ENCODE data around the gene HOXC6.
"Not testable (repeated sequence)": the region's sequence is repeated elsewhere in the genome, so short reads cannot be mapped to it uniquely, and the experiment has no call there.

The HOXC6 gene

GRCh38 chr12:54038871-54039414, 10.7 kb downstream of the HOXC6 start:
- no peak for DNase-seq (ENCODE audit: low read depth in 2 of 2, low spot score in 1 of 2)

DNA sequence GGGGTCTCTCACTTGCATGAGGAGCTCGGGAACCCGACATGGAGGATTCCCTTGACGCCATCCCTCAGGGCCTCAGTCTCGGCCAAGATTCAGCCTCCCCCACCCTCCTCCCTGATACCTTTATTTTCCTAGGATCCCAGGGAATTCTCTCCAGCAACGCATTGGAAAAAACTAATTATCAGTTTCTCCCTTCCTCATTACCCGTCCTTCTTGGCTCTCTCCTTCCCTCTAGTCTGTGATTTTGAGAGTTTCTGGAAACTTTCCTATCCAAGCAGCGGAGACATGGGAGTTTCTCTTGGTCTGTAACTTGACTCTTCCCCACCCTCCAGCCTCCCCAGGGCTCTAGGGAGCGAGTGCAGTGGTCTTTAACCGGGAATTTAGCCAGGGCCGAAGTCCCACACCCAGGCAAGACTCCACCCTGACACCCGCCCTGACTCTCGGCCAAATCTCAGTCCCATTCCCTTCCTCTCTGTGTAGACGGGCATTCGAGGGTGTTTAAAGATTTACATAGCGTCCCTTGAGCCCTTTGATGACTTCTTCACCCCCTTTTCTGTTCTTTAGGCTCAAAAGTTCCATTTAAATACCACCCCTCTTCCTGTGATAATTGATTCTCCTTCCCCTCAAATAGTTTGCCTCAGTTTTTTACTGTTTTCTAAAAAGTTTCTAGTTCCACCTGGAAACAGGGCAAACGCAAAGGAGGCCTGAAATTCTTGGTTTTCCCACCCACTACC, 11.3 kb downstream of the HOXC6 start:
- DNase-seq (ENCODE audit: low read depth in 2 of 2, low spot score in 1 of 2) = no peak

DNA sequence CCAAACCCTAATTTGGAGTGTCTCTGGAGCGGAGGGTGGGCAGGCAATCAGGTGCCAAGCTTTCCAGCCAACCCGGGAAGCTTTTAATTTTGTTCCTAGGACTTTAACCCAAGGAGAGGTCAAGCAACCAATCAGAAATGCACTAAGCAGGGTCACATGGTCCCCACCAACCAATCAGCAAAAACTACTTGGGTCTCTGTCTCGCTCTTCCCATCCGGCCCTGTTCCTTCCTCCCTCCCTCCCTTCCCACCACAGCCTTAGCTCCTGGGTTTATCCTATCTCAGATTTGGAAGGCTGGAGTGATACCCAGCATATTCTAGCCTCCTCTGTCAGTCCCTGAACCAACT, 11.9 kb downstream of the HOXC6 start:
- no peak for DNase-seq (ENCODE audit: low read depth in 2 of 2, low spot score in 1 of 2)

DNA sequence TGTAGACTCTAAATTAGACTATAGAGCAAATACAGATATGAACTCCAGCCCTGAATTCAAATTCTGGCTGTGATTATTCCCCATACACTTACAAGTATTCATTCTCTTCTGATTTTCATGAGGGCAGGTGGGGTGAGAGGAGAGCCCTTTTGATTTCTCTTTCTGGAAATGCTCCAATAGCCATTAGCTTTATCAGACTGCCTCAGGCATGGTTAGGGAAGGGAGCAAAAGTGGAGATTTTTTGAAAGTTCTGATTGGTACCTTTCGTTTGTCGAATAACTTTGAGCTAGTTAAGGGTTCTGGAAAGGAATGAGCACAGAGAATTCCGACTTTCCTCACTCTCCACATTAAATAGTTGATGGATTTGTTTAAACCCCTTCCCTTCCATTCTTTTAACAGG, 12.4 kb downstream of the HOXC6 start:
- DNase-seq (ENCODE audit: low read depth in 2 of 2, low spot score in 1 of 2) = no peak

- no peak for DNase-seq (ENCODE audit: low read depth in 2 of 2, low spot score in 1 of 2)
These were observed 13.0 kb downstream of the HOXC6 start for GRCh38 chr12:54041097-54041690.

DNA sequence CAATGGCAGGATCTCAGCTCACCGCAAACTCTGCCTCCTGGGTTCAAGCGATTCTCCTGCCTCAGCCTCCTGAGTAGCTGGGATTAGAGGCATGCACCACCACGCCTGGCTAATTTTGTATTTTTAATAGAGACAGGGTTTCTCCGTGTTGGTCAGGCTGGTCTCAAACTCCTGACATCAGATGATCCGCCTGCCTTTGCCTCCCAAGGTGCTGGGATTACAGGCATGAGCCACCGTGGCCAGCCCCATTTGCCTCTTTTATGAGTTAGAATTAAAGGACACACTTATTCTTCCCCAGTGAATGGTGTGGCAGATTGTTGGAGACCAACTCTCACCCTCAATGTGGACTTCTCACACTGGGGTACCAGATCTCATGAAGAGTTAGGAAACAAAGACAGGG, 13.8 kb downstream of the HOXC6 start:
- DNase-seq (ENCODE audit: low read depth in 2 of 2, low spot score in 1 of 2) = not testable (repeated sequence)

DNA sequence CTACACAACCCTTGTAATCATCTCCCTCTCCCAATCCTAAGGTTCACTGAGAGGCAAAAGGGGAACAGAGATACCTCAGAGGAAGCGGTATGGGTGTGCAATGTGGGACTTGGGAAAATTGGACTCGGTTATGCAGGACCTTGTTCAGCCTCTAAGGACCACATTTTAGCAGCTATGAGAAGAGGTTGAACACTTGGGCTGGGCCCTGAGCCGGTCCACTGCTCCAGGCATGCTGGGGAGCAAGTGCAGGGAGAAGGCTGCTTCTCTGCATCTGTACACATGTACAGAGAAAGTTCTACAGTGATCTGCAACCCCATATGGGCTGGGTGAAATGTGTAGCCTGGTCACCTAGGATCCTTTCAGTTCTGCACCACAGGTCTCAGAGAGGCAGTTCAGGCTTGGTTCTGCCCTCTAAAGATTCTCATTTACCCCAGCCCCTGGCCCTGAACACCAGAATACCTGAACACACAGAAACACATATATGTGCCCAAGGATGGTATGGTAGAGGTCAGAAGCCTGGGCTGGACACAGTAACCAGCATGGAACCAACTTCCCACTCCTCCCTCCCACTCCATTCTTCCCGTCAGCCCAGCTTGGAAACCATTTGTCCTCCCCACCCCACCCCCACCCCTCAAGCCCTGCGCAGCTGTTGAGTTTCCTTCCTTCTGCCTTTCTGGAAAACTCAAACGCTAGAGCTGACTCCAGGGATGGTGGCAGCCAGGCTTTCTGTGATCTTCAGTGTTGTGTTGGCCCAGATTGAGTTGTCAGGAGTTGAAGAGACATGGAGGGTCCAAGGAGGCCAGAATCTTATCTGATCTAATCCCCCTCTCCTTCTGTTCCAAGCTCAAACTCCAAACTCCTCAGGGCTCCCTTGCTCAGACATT, 15.0 kb downstream of the HOXC6 start:
- no peak for DNase-seq (ENCODE audit: low read depth in 2 of 2, low spot score in 1 of 2)

DNA sequence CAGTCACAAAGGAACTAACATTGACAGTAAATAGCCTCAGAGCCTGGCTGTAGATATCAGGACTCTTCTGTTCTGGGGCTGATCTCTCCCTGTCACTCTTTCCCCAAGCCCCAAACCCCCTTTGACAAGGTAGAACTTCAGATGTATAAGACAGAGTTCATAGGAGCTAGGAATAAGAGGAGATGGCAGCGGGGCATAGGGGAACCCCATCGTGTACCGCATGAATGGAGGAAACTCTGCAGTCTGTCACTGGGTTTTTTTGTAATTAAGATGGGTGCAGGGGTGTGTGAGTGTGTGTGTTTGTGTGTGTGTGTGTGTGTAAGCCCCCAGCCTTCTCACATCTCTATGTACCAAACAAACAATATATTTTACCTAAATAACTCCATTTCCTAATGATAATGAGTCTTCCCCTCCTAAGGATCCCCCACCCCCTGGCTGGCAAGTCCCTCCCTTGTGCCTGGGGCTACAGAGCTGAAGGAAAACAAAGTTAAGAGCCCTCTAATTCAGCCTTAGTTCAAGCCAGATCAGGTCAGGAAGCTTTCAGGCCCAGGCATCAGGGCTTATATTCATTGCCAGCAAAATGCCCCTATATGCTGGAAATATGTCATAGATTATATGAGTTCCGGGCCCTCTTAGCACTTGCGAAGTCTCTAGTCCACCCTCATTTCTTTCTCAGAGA, 16.3 kb downstream of the HOXC6 start:
- no peak for DNase-seq (ENCODE audit: low read depth in 2 of 2, low spot score in 1 of 2)

DNA sequence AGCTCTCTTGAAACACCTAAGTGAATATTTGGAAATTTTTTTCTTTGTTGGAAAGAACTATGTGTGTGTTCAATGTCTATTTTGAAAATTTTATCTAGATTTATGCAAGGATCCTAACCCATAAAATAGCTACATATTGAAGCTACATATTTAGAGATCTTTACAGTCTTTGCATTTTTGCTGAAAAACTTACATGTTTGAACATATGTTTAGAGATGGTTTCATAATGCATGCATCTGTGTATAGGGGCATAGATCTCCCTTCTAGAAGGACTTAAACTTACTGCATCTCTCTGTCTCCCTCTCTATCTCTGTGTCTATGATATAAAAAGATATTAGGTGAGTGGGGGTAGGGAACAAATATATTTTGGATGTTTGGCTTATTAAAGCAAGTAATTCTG, 17.2 kb downstream of the HOXC6 start:
- no peak for DNase-seq (ENCODE audit: low read depth in 2 of 2, low spot score in 1 of 2)

DNA sequence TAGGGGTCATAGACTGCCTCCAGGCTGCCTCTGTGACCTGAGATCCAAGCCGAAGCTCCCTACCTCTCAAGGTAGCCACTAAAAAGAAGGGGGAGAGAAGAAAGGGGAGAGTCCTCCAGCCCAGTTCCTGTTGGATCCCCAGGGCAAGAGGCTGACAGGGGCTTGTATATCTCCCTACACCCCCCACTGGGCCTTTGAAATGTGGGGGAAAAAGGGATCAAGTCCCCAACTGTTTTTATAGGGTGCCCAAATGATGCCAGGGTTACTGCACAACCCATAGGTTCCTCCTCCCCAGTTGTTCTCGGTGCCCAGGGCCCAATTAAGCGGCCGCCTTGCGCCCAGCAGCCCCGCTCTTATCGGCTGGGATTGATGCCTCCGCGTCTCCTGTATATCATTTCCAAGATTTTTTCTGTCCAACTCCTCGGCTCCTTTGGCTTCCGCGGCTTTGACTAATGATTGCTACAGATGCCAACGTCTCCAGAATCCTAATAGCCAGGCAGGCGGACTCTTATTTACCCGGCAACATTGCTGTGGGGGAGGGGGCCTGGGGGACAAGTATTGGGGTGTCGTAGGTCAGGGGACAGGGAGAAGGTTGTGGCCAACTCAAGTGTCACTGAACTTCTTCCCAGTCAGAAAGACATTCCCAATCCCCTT, 17.8 kb downstream of the HOXC6 start:
- DNase-seq (ENCODE audit: low read depth in 2 of 2, low spot score in 1 of 2) = no peak

- no peak for DNase-seq (ENCODE audit: low read depth in 2 of 2, low spot score in 1 of 2)
These were observed 18.5 kb downstream of the HOXC6 start for GRCh38 chr12:54046809-54047159.

DNA sequence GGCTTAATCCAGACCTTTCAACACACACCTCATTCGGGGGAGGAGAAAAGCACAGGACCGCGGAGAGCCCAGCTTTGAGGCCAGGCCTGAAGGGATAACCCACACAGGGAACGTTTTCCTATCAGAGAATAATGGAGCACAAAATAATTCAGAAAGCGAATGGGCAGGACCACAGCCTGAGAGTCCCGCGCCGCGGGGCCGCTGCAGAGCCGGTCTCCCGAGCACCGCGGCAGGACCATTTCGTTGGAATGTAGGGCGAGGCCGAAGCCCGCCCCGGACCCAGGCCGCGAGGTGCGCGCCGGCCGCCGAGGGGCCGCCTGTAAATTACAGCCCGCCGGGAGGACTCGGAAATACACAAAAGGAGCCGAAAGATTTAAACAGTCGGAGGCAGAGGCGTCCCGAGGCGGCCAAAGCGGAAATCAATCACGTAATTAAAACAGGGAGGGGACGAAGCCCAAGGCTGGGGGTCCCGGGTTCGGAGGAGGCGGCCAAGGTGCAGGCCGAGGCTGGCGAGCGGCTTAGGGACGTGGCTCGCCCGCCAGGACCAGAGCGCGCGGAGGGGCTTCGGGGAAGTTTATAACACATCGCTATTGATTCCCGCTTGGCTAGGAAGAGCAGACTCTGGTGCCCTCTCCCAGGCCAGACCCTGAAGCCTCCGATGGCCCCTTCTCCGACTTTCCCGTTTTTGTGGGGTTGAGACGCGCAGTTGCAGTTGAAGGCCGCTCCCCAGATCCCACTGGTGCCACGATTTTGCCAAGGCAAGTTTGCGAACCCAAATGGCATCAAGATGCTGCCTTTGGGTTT, 19.1 kb downstream of the HOXC6 start:
- no peak for DNase-seq (ENCODE audit: low read depth in 2 of 2, low spot score in 1 of 2)

DNA sequence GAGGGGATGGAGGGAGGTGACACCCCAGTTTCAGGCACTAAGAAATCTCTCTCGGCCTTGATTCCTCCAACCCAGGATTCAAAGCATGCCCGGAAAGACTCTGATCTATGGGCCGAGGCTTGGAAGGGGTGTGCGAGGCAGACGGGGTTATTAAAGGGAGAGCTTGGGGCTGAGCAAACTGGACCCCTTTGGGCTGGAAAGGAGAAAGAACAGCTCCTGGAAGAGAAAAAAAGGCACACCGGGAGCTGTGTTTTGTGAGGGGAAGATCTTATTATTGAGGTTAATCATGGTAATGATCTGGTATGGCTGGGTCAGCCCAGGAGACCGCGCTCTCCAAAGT, 19.7 kb downstream of the HOXC6 start:
- DNase-seq (ENCODE audit: low read depth in 2 of 2, low spot score in 1 of 2) = no peak

- DNase-seq (ENCODE audit: low read depth in 2 of 2, low spot score in 1 of 2) = no peak
These were observed 20.3 kb downstream of the HOXC6 start for GRCh38 chr12:54048406-54049093.

DNA sequence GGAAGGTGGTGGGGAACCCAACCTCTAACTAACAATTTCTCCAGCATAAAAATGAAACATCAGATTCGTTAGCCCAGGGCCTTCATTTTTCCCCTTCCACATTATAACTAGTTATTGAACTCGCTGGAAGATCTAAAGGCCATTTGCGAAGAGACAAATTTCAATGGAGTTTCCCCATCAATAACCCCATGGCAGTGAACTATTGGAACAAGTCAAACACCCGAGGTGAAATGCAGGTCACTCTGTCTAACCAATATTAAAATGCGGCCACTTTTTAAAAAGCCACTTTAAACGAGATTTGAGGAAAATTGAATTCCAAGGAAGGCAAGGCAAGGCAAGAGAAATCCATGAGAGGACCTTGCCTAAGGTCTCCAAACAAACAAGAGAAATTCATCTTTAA, 20.9 kb downstream of the HOXC6 start:
- DNase-seq (ENCODE audit: low read depth in 2 of 2, low spot score in 1 of 2) = no peak

GRCh38 chr12:54050482-54050810, 22.2 kb downstream of the HOXC6 start:
- no peak for DNase-seq (ENCODE audit: low read depth in 2 of 2, low spot score in 1 of 2)

- no peak for DNase-seq (ENCODE audit: low read depth in 2 of 2, low spot score in 1 of 2)
These were observed 23.0 kb downstream of the HOXC6 start for GRCh38 chr12:54051026-54051842.

- DNase-seq (ENCODE audit: low read depth in 2 of 2, low spot score in 1 of 2) = no peak
These were observed 23.7 kb downstream of the HOXC6 start for GRCh38 chr12:54051874-54052437.

Data from stimulated activated CD8-positive, alpha-beta memory T cell treated with anti-CD3 and anti-CD28 coated beads, Interleukin-4, amount 100 ng/mL, for 4 hours (primary cell).